ENCODE results near the gene CUTC. TPM values are rescaled to one million over a fixed set of nuclear protein-coding genes. Genes with fewer than 3 reads are reported as not detected.

The CUTC gene
- polyA plus RNA-seq, 3 donors = 17.3 to 41.9 (median 35.5) TPM

- Histone ChIP-seq H3K4me1 (ENCODE audit: control insufficient read depth in 1 of 2, insufficient read depth in 2 of 2, low read length in 2 of 2) (peaks cover 0 to 5% of the 10 kb centered on the region in 2 donors), H3K36me3 (replicated peaks in 1 of 2; ENCODE audit: control insufficient read depth in 1 of 2, insufficient read depth in 2 of 2, low read length in 2 of 2) (no peaks in the 10 kb centered on the region), H3K9ac (ENCODE audit: insufficient read depth, low read length, poor library complexity, severe bottlenecking) (no peak overlapping the region), H3K4me3 (replicated peaks in 1 of 3; ENCODE audit: low read depth in 2 of 3, low read length in 3 of 3) (no peak overlapping the region), H3K79me2 (ENCODE audit: insufficient read depth, low read length) (no peaks in the 10 kb centered on the region), H3K27ac (ENCODE audit: low read depth in 1 of 2, low read length in 2 of 2) (no peak overlapping the region), H3K4me2 (replicated peaks; ENCODE audit: extremely low read depth, low read length, poor library complexity, severe bottlenecking) (no peak overlapping the region), H3K27me3 (ENCODE audit: control insufficient read depth in 2 of 2, insufficient read depth in 2 of 2, low read length in 2 of 2) (no peaks in the 10 kb centered on the region), H3K9me3 (replicated peaks in 1 of 2; ENCODE audit: control insufficient read depth in 1 of 2, insufficient read depth in 1 of 2, low read length in 2 of 2) (no peaks in the 10 kb centered on the region), H2AFZ (ENCODE audit: insufficient read depth, low read depth, low read length, poor library complexity, severe bottlenecking) (no peak overlapping the region), H4K20me1 (ENCODE audit: insufficient read depth, low read length) (no peaks in the 10 kb centered on the region)
- peaks cover 3% of the 10 kb centered on the region for H3K4me1 Mint-ChIP-seq
- H3K9me3 Mint-ChIP-seq = peaks cover 0 to 2% (median 0%) of the 10 kb centered on the region in 7 donors
- WGBS (ENCODE audit: insufficient coverage) = 100% methylated on average over 1 of the region's 3 CpGs
- no peak overlapping the region for H3K4me3 Mint-ChIP-seq
- DNase-seq = no peak
- intact Hi-C loops (cut with micrococcal nuclease) = no loop called here
- TF ChIP-seq CTCF (IDR thresholded peaks at IDR 0.05) = no peak
- peak overlapping the region in 1 of 7 donors; percentile 17 for H3K27ac Mint-ChIP-seq
- peaks cover 2 to 3% (median 2%) of the 10 kb centered on the region in 3 donors for H3K27me3 Mint-ChIP-seq (ENCODE audit: low read depth in 3 of 3)
- H3K36me3 Mint-ChIP-seq = no peaks in the 10 kb centered on the region
These were observed 66.9 kb downstream of the CUTC start for GRCh38 chr10:99798920-99799319.

- no peak overlapping the region for H3K4me3 ChIP-seq (replicated peaks in 1 of 3; ENCODE audit: low read depth in 2 of 3, low read length in 3 of 3)
- H3K9ac ChIP-seq (ENCODE audit: insufficient read depth, low read length, poor library complexity, severe bottlenecking) = no peak overlapping the region
- Mint-ChIP-seq H3K4me1 (peaks cover 3% of the 10 kb centered on the region), H3K36me3 (no peaks in the 10 kb centered on the region), H3K27ac (no peak overlapping the region), H3K4me3 (no peak overlapping the region), H3K9me3 (peaks cover 0 to 2% (median 0%) of the 10 kb centered on the region in 7 donors), H3K27me3 (ENCODE audit: low read depth in 3 of 3) (peaks cover 2 to 3% (median 2%) of the 10 kb centered on the region in 3 donors)
- TF ChIP-seq CTCF (IDR thresholded peaks at IDR 0.05) = no peak
- no peaks in the 10 kb centered on the region for H3K79me2 ChIP-seq (ENCODE audit: insufficient read depth, low read length)
- H3K4me1 ChIP-seq (ENCODE audit: control insufficient read depth in 1 of 2, insufficient read depth in 2 of 2, low read length in 2 of 2) = peaks cover 0 to 5% of the 10 kb centered on the region in 2 donors
- 100% methylated on average over 3 of the region's 4 CpGs for WGBS (ENCODE audit: insufficient coverage)
- intact Hi-C loops (cut with micrococcal nuclease) = no loop called here
- H4K20me1 ChIP-seq (ENCODE audit: insufficient read depth, low read length) = no peaks in the 10 kb centered on the region
- no peaks in the 10 kb centered on the region for H3K9me3 ChIP-seq (replicated peaks in 1 of 2; ENCODE audit: control insufficient read depth in 1 of 2, insufficient read depth in 1 of 2, low read length in 2 of 2)
- no peaks in the 10 kb centered on the region for H3K27me3 ChIP-seq (ENCODE audit: control insufficient read depth in 2 of 2, insufficient read depth in 2 of 2, low read length in 2 of 2)
- H2AFZ ChIP-seq (ENCODE audit: insufficient read depth, low read depth, low read length, poor library complexity, severe bottlenecking) = no peak overlapping the region
- no peaks in the 10 kb centered on the region for H3K36me3 ChIP-seq (replicated peaks in 1 of 2; ENCODE audit: control insufficient read depth in 1 of 2, insufficient read depth in 2 of 2, low read length in 2 of 2)
- H3K4me2 ChIP-seq (replicated peaks; ENCODE audit: extremely low read depth, low read length, poor library complexity, severe bottlenecking) = no peak overlapping the region
- no peak overlapping the region for H3K27ac ChIP-seq (ENCODE audit: low read depth in 1 of 2, low read length in 2 of 2)
- DNase-seq = no peak
These were observed 67.6 kb downstream of the CUTC start for GRCh38 chr10:99799613-99800012.
